ENCODE data around the gene SBSN.

GRCh38 chr19:35557539-35558399, 29.7 kb upstream of the SBSN start:
- TF ChIP-seq EZH2 (IDR thresholded peaks at IDR 0.05; ENCODE audit: borderline replicate concordance, insufficient read depth, low read depth, low read length, poor library complexity, severe bottlenecking), result no peak
- TF ChIP-seq CTCF (IDR thresholded peaks at IDR 0.05), result no peak

Data from B cell (primary cell).